RKO (cell line): Measurements from ENCODE around the gene CCNJL.

ENCODE experiments used
- DNase-seq: peaks from one replicate; pipeline ENCODE4 v3.0.0-alpha.2; 2016; ENCODE audit warnings: low spot score

CCNJL gene

GRCh38 chr5:160291467-160291866 lies 20.9 kb downstream of the CCNJL start:
- DNase-seq = no peak

- no peak for DNase-seq
Observed at GRCh38 chr5:160290751-160291150, 21.6 kb downstream of the CCNJL start.

- no peak for DNase-seq
Observed at GRCh38 chr5:160289721-160290120, 22.6 kb downstream of the CCNJL start.

GRCh38 chr5:160289356-160289651 lies 23.1 kb downstream of the CCNJL start:
- DNase-seq = no peak

- DNase-seq = no peak
Observed at GRCh38 chr5:160287378-160288051, 24.8 kb downstream of the CCNJL start.

GRCh38 chr5:160286947-160287346 lies 25.4 kb downstream of the CCNJL start:
- DNase-seq = no peak

- DNase-seq = no peak
Observed at GRCh38 chr5:160285316-160285715, 27.0 kb downstream of the CCNJL start.

- no peak for DNase-seq
Observed at GRCh38 chr5:160284291-160284873, 28.0 kb downstream of the CCNJL start.

GRCh38 chr5:160281275-160281674 lies 31.1 kb downstream of the CCNJL start:
- DNase-seq = no peak

- DNase-seq = no peak
Observed at GRCh38 chr5:160280384-160281095, 31.8 kb downstream of the CCNJL start.

GRCh38 chr5:160278343-160278742 lies 34.0 kb downstream of the CCNJL start:
- DNase-seq = no peak

GRCh38 chr5:160274483-160274931 lies 37.9 kb downstream of the CCNJL start:
- DNase-seq = no peak

GRCh38 chr5:160272889-160273288 lies 39.5 kb downstream of the CCNJL start:
- DNase-seq = no peak

- no peak for DNase-seq
Observed at GRCh38 chr5:160272264-160272663, 40.1 kb downstream of the CCNJL start.

- DNase-seq = no peak
Observed at GRCh38 chr5:160271836-160272235, 40.5 kb downstream of the CCNJL start.

GRCh38 chr5:160271396-160271795 lies 41.0 kb downstream of the CCNJL start:
- no peak for DNase-seq

GRCh38 chr5:160270704-160271103 lies 41.7 kb downstream of the CCNJL start:
- DNase-seq = no peak

GRCh38 chr5:160269017-160269416 lies 43.3 kb downstream of the CCNJL start:
- no peak for DNase-seq

GRCh38 chr5:160268121-160268520 lies 44.2 kb downstream of the CCNJL start:
- no peak for DNase-seq

GRCh38 chr5:160266752-160267345 lies 45.5 kb downstream of the CCNJL start:
- DNase-seq = no peak

GRCh38 chr5:160266044-160266443 lies 46.3 kb downstream of the CCNJL start:
- DNase-seq = no peak

- DNase-seq = no peak
Observed at GRCh38 chr5:160263326-160263855, 49.0 kb downstream of the CCNJL start.
